Activated T-cell treated with anti-CD3 and anti-CD28 coated beads, Interleukin-2, amount 50 U/mL, for 1 hour (primary cell): ENCODE measurements around the gene CDH23.

ENCODE experiments used
- DNase-seq: peaks from one replicate; pipeline ENCODE4 v3.0.0-alpha.2; 2020

The CDH23 gene

GRCh38 chr10:71833451-71834342, 437.0 kb downstream of the CDH23 start:
- DNase-seq, result no peak

- no peak for DNase-seq
Measured at GRCh38 chr10:71834343-71834674, 437.6 kb downstream of the CDH23 start.

- no peak for DNase-seq
Measured at GRCh38 chr10:71835671-71836595, 439.2 kb downstream of the CDH23 start.

- DNase-seq, result no peak
Measured at GRCh38 chr10:71836596-71836974, 439.9 kb downstream of the CDH23 start.

GRCh38 chr10:71837098-71837827, 440.5 kb downstream of the CDH23 start:
- no peak for DNase-seq

GRCh38 chr10:71838264-71839211, 441.8 kb downstream of the CDH23 start:
- no peak for DNase-seq

- no peak for DNase-seq
Measured at GRCh38 chr10:71840177-71840957, 443.6 kb downstream of the CDH23 start.

GRCh38 chr10:71840958-71841335, 444.2 kb downstream of the CDH23 start:
- DNase-seq, result no peak

GRCh38 chr10:71842422-71842821, 445.7 kb downstream of the CDH23 start:
- no peak for DNase-seq

- no peak for DNase-seq
Measured at GRCh38 chr10:71842856-71843686, 446.4 kb downstream of the CDH23 start.

- no peak for DNase-seq
Measured at GRCh38 chr10:71844084-71844483, 447.4 kb downstream of the CDH23 start.

- no peak for DNase-seq
Measured at GRCh38 chr10:71844695-71845094, 448.0 kb downstream of the CDH23 start.

GRCh38 chr10:71845410-71846405, 449.0 kb downstream of the CDH23 start:
- no peak for DNase-seq

GRCh38 chr10:71846816-71847215, 450.1 kb downstream of the CDH23 start:
- no peak for DNase-seq

GRCh38 chr10:71847418-71847817, 450.7 kb downstream of the CDH23 start:
- no peak for DNase-seq

- no peak for DNase-seq
Measured at GRCh38 chr10:71848325-71849275, 451.9 kb downstream of the CDH23 start.

- DNase-seq, result no peak
Measured at GRCh38 chr10:71849461-71849908, 452.8 kb downstream of the CDH23 start.
